GM12891 (cell line): ENCODE measurements around the gene USP1.

Source experiments
- DNase-seq: peaks from one replicate; pipeline ENCODE4 v3.0.0; 2011; ENCODE audit warnings: low spot score; ENCODE audit not compliant: insufficient read length
- FAIRE-seq: peaks from 2 replicates; lab custom pipeline; 2011; peaks lifted over from hg19 to GRCh38; lab: Jason Lieb, UNC
- PAX5 ChIP-seq: IDR thresholded peaks from 2 replicates; pipeline ENCODE4 v1.6.1; 2011; ENCODE audit warnings: low read length, moderate library complexity, mild to moderate bottlenecking; ENCODE audit not compliant: insufficient read depth, severe bottlenecking
- POLR2A ChIP-seq: IDR thresholded peaks from 2 replicates; pipeline ENCODE4 v1.6.1; 2011; ENCODE audit warnings: low read depth, low read length, control low read depth
- POLR2AphosphoS5 ChIP-seq: IDR thresholded peaks from 2 replicates; pipeline ENCODE4 v1.6.1; 2011; ENCODE audit warnings: low read depth, low read length, control low read depth
- POU2F2 ChIP-seq: IDR thresholded peaks from 2 replicates; pipeline ENCODE4 v1.6.1; 2011; ENCODE audit warnings: low read depth, mild to moderate bottlenecking, control low read depth, low read length, moderate library complexity
- SPI1 ChIP-seq: IDR thresholded peaks from 2 replicates; pipeline ENCODE4 v1.6.1; 2011; ENCODE audit warnings: low read depth, low read length, control low read depth
- TAF1 ChIP-seq: IDR thresholded peaks from 2 replicates; pipeline ENCODE4 v1.6.1; 2011; ENCODE audit warnings: low read depth, low read length, control low read depth

Gene USP1

GRCh38 chr1:62398377-62398776, 38.5 kb upstream of the USP1 start:
- no peak for FAIRE-seq
- no peak for DNase-seq
- TF ChIP-seq POLR2AphosphoS5, result no peak
- TF ChIP-seq PAX5, result no peak
- no peak for TF ChIP-seq SPI1
- no peak for TF ChIP-seq TAF1
- no peak for TF ChIP-seq POLR2A
- no peak for TF ChIP-seq POU2F2

GRCh38 chr1:62401034-62401760, 35.7 kb upstream of the USP1 start:
- DNase-seq, result no peak
- FAIRE-seq, result no peak
- TF ChIP-seq PAX5, result no peak
- TF ChIP-seq POLR2A, result no peak
- no peak for TF ChIP-seq SPI1

- no peak for DNase-seq
- no peak for FAIRE-seq
- TF ChIP-seq POU2F2 (no peak), PAX5 (no peak), POLR2A (no peak), TAF1 (no peak), SPI1 (no peak), POLR2AphosphoS5 (no peak)
Observed at GRCh38 chr1:62405247-62405646, 31.6 kb upstream of the USP1 start.

- no peak for TF ChIP-seq POLR2AphosphoS5
- TF ChIP-seq SPI1, result no peak
- no peak for TF ChIP-seq TAF1
- no peak for TF ChIP-seq POLR2A
- no peak for TF ChIP-seq PAX5
- no peak for TF ChIP-seq POU2F2
- FAIRE-seq (no peak), DNase-seq (no peak)
Observed at GRCh38 chr1:62406576-62406975, 30.3 kb upstream of the USP1 start.

DNA sequence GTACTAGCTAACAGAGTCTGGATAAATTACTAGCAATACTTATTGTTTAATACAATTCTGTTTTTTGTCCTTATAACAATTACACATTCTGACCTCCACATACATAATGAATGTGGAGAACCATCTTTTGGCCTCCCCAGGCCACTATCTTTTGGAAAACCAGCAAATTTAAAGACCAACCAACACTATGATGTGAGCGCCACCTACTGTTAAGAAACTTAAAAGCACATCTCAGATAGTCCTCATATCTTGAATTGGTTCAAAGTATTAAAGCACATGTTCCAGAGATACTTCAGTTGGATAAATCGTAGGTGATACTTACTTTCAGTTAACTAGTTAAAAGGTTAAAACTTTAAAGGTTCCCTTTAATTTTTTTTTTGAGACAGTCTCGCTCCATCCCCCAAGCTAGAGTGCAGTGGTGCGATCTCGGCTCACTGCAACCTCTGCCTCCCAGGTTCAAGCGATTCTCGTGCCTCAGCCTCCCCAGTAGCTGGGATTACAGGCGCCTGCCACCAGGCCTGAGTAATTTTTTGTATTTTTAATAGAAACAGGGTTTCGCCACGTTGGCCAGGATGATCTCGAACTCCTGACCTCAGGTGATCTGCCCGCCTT, 29.3 kb upstream of the USP1 start:
- TF ChIP-seq POLR2A (no peak), PAX5 (no peak), SPI1 (no peak), TAF1 (no peak), POLR2AphosphoS5 (no peak), POU2F2 (no peak)
- DNase-seq, result no peak
- no peak for FAIRE-seq

- TF ChIP-seq POLR2AphosphoS5 (no peak), PAX5 (no peak), SPI1 (no peak), POLR2A (no peak), POU2F2 (no peak), TAF1 (no peak)
- DNase-seq (no peak), FAIRE-seq (no peak)
Observed at GRCh38 chr1:62415687-62416086, 21.2 kb upstream of the USP1 start.

- TF ChIP-seq SPI1, result no peak
- no peak for TF ChIP-seq POLR2AphosphoS5
- no peak for TF ChIP-seq TAF1
- TF ChIP-seq POLR2A, result no peak
- TF ChIP-seq POU2F2, result no peak
- no peak for TF ChIP-seq PAX5
- FAIRE-seq (no peak), DNase-seq (no peak)
Observed at GRCh38 chr1:62417351-62417999, 19.4 kb upstream of the USP1 start.

GRCh38 chr1:62420214-62420613, 16.6 kb upstream of the USP1 start:
- no peak for FAIRE-seq
- TF ChIP-seq POLR2A, result no peak
- no peak for TF ChIP-seq SPI1
- TF ChIP-seq POLR2AphosphoS5, result no peak
- TF ChIP-seq PAX5, result no peak
- no peak for TF ChIP-seq TAF1
- TF ChIP-seq POU2F2, result no peak
- no peak for DNase-seq

- DNase-seq, result no peak
- no peak for FAIRE-seq
- TF ChIP-seq SPI1 (no peak), TAF1 (no peak)
Observed at GRCh38 chr1:62423580-62424242, 13.1 kb upstream of the USP1 start.

GRCh38 chr1:62424411-62424810, 12.4 kb upstream of the USP1 start:
- no peak for FAIRE-seq

More at GRCh38 chr1:62424411-62424810, 12.4 kb upstream of the USP1 start:
- TF ChIP-seq PAX5, result no peak
- no peak for DNase-seq
